PFSK-1 (cell line): ENCODE results near the gene GTF2F2.

Source experiments
- FOXP2 ChIP-seq: optimal IDR thresholded peaks from 2 replicates; pipeline ENCODE3; 2011; ENCODE audit warnings: borderline replicate concordance, control low read depth, inconsistent platforms; ENCODE audit not compliant: insufficient read depth; ENCODE audit errors: extremely low read length, extremely low read depth
- POLR2AphosphoS5 ChIP-seq: IDR thresholded peaks from 2 replicates; pipeline ENCODE4 v1.6.1; 2012; ENCODE audit warnings: low read depth, mild to moderate bottlenecking, control low read depth, low read length, moderate library complexity
- SIN3A ChIP-seq: IDR thresholded peaks from 2 replicates; pipeline ENCODE4 v1.6.1; 2012; ENCODE audit warnings: mild to moderate bottlenecking, low read length, moderate library complexity, borderline replicate concordance; ENCODE audit not compliant: insufficient read depth
- TAF1 ChIP-seq: IDR thresholded peaks from 2 replicates; pipeline ENCODE4 v1.6.1; 2012; ENCODE audit warnings: low read length, control low read depth, borderline replicate concordance; ENCODE audit not compliant: insufficient read depth
- TF ChIP-seq, protein P1 (sequence below), 2 experiments: IDR thresholded peaks; 2 replicates each; pipeline versions ENCODE4 v1.6.1 to v1.8.0; 2011 to 2012; ENCODE audit warnings: low read depth in 2 of 2, low read length in 2 of 2, control low read depth in 1 of 2, inconsistent platforms in 1 of 2, mild to moderate bottlenecking in 1 of 2, moderate library complexity in 1 of 2; ENCODE audit not compliant: insufficient read depth in 1 of 2

GTF2F2 gene

DNA sequence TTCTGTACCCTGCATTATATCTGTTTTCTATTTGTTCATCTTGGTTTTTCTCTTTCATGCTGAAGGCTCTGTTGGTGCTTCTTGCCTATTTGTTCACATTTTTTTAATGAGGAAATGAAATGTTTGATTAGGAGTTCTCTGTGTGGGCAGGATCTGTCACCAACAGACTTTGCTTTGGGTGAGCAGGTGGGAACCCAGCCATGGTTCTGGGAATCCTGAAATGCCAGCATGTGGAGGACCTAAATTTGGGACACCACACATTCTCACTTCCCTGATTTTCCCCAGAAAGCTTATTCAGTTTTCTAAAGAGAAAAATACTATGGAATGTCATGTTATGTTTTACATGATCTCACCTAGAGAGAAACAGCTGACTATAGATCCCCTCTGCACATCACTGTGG, 186.7 kb downstream of the GTF2F2 start:
- TF ChIP-seq SIN3A (no peak), TAF1 (no peak), FOXP2 (no peak), POLR2AphosphoS5 (no peak)
- TF ChIP-seq, protein P1, sequence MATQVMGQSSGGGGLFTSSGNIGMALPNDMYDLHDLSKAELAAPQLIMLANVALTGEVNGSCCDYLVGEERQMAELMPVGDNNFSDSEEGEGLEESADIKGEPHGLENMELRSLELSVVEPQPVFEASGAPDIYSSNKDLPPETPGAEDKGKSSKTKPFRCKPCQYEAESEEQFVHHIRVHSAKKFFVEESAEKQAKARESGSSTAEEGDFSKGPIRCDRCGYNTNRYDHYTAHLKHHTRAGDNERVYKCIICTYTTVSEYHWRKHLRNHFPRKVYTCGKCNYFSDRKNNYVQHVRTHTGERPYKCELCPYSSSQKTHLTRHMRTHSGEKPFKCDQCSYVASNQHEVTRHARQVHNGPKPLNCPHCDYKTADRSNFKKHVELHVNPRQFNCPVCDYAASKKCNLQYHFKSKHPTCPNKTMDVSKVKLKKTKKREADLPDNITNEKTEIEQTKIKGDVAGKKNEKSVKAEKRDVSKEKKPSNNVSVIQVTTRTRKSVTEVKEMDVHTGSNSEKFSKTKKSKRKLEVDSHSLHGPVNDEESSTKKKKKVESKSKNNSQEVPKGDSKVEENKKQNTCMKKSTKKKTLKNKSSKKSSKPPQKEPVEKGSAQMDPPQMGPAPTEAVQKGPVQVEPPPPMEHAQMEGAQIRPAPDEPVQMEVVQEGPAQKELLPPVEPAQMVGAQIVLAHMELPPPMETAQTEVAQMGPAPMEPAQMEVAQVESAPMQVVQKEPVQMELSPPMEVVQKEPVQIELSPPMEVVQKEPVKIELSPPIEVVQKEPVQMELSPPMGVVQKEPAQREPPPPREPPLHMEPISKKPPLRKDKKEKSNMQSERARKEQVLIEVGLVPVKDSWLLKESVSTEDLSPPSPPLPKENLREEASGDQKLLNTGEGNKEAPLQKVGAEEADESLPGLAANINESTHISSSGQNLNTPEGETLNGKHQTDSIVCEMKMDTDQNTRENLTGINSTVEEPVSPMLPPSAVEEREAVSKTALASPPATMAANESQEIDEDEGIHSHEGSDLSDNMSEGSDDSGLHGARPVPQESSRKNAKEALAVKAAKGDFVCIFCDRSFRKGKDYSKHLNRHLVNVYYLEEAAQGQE (IDR thresholded peaks at IDR 0.05; ENCODE audit: insufficient read depth in 1 of 2, low read depth in 2 of 2, low read length in 2 of 2) = no peak

DNA sequence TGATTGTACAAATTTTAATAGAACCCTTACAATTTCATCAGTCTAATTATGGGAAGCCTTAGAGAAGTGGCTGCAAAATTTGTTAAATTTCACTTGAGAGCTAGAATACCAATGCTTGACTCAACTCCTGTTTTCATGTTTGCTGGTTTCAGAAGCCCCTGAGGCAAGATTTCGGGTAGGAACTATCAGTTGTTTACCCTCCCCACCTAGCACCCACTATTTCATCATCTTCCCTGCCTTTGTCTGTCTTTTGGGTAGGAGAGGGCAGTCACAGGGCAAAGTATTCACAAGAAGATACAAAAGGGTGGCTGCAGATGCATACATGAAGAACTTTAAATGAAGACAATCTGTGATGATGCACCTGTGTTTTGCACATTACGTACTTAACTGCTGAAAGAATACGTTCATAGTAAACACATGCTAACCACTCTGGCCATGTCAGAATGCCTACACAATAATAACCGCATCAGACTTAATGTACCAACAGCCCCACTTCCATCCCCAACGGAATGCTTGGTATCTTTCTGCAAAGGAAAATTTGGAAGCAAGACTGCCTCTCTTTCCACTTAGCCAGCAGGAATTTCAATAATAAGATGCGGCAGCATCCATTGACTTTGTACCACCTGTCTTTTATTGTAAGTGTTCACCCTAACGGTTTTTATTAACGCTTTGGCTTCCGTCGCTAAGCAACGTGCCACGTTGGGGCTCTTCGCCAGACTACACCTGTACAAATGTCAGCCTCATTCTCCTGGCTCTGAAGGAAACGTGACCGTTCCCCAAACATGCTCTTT, 190.2 kb downstream of the GTF2F2 start:
- no peak for TF ChIP-seq FOXP2
- TF ChIP-seq, protein P1 (IDR thresholded peaks at IDR 0.05; ENCODE audit: insufficient read depth in 1 of 2, low read depth in 2 of 2, low read length in 2 of 2) = no peak
- no peak for TF ChIP-seq POLR2AphosphoS5
- TF ChIP-seq SIN3A = no peak
- TF ChIP-seq TAF1 = no peak

DNA sequence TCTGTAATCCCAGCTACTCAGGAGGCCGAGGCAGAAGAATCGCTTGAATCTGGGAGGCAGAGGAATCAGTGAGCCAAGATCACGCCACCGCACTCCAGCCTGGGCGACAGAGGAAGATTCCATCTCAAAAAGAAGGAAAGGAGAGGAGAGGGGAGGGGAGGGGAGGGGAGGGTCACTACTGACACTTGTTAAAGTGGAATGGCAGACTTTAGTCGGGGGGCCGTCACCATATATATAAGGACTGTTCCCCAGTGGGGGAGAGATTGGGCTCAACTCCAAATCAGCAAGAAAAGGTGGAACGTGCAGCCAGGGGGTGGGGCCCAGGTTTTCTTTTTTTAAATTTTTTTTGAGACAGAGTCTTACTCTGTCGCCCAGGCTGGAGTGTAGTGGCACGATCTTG, 194.5 kb downstream of the GTF2F2 start:
- TF ChIP-seq SIN3A (no peak), FOXP2 (no peak), POLR2AphosphoS5 (no peak), TAF1 (no peak)
- TF ChIP-seq, protein P1 (IDR thresholded peaks at IDR 0.05; ENCODE audit: insufficient read depth in 1 of 2, low read depth in 2 of 2, low read length in 2 of 2) = no peak

DNA sequence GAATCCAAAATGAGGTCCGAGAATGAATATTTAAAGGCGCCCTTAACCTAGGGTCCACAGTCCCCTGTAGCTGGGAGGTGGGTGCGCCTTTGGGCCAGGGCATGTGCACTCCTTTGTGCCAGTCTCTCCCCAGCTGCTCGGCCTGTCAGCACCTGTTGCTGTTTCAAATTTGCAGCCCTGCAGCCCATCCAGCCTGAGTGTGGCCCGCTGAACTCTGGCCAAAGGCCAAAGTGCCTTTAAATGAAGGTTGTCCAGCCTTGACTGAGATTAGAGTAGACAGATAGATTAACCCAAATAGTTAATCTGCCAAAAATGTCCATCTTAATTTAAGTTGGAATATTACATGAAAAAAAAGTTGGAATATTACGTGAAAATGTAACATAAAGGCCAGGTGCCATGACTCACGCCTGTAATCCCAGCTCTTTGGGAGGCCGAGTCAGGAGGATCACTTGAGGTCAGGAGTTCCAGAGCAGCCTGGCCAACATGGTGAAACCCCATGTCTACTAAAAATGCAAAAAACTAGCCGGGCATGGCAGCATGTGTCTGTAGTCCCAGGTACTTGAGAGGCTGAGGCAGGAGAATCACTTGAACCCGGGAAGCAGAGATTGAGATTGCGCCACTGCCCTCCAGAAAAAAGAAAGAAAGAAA, 195.3 kb downstream of the GTF2F2 start:
- no peak for TF ChIP-seq POLR2AphosphoS5
- no peak for TF ChIP-seq SIN3A
- TF ChIP-seq, protein P1 (IDR thresholded peaks at IDR 0.05; ENCODE audit: insufficient read depth in 1 of 2, low read depth in 2 of 2, low read length in 2 of 2) = no peak
